ENCODE measurements around the gene FAM210A.
"Not testable (repeated sequence)": the region's sequence is repeated elsewhere in the genome, so short reads cannot be mapped to it uniquely, and the experiment has no call there.

Gene FAM210A

DNA sequence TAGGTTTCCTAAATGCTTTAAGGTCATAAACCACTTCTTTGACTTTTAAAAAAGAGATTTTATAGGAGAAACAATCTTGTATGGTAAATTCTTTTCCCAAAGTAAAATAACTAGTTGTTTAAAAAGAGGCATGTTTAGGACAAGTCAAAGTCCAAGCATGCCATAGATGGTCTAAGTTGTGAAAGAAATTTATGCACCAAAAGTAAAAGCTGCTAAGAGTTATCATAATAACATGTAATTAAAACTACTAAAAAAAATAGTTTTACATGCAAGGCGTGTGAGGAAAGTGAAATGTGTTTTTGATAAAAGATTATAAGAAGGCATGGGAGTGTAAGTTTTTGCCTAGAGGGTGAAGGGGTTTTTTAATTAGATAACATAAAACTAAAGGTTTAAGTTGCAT, 22.5 kb downstream of the FAM210A start:
- DNase-seq (ENCODE audit: low read depth in 2 of 2) = no peak

DNA sequence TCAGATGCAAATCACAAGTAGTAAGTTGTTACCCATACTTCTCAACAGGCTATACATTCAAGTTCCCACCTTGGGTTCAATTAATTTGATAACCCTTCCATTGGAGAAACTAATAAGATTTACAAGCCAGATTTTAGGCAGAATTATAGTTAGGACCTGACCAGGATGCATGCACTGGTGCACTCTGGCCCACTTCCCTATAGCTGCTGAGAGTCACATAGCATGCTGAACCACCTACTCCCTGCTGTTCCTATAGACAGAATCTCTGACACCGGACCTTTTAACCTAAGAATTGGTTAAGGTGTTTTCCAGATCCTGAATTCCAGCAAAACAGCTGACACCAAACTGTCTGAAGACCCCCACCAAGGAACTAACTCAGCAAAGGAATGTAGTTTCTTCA, 26.2 kb downstream of the FAM210A start:
- DNase-seq (ENCODE audit: low read depth in 2 of 2) = no peak

DNA sequence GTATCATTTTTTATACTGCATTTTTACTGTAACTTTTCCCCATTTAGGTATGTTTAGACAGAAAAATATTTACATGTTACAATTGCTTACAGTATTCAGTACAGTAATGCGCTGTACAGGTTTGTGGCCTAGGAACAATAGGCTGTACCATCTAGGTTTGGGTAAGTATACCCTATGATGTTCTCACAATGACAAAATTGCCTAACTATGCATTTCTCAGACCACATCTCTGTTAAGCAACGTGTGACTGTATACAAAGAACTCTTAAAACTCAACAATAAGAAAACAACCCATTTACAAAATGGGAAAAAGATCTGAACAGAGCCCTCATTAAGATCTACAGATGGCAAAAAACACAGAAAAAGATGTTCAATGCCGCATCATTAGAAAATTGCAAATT, 29.4 kb downstream of the FAM210A start:
- DNase-seq (ENCODE audit: low read depth in 2 of 2) = no peak

DNA sequence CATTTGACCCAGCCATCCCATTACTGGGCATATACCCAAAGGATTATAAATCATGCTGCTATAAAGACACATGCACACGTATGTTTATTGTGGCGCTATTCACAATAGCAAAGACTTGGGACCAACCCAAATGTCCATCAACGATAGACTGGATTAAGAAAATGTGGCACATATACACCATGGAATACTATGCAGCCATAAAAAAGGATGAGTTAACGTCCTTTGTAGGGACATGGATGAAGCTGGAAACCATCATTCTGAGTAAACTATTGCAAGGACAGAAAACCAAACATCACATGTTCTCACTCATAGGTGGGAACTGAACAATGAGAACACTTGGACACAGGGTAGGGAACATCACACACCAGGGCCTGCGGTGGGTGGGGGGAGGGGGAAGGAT, 31.0 kb downstream of the FAM210A start:
- not testable (repeated sequence) for DNase-seq (ENCODE audit: low read depth in 2 of 2)

DNA sequence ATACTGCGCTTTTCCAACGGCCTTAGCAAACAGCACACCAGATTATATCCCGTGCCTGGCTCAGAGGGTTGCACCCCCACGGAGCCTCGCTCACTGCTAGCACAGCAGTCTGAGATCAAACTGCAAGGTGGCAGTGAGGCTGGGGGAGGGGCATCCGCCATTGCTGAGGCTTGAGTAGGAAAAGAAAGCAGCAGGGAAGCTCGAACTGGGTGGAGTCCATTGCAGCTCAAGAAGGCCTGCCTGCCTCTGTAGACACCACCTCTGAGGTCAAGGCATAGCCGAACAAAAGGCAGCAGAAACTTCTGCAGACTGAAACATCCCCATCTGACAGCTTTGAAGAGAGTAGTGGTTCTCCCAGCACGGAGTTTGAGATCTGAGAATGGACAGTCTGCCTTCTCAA, 36.3 kb downstream of the FAM210A start:
- DNase-seq (ENCODE audit: low read depth in 2 of 2) = not testable (repeated sequence)

DNA sequence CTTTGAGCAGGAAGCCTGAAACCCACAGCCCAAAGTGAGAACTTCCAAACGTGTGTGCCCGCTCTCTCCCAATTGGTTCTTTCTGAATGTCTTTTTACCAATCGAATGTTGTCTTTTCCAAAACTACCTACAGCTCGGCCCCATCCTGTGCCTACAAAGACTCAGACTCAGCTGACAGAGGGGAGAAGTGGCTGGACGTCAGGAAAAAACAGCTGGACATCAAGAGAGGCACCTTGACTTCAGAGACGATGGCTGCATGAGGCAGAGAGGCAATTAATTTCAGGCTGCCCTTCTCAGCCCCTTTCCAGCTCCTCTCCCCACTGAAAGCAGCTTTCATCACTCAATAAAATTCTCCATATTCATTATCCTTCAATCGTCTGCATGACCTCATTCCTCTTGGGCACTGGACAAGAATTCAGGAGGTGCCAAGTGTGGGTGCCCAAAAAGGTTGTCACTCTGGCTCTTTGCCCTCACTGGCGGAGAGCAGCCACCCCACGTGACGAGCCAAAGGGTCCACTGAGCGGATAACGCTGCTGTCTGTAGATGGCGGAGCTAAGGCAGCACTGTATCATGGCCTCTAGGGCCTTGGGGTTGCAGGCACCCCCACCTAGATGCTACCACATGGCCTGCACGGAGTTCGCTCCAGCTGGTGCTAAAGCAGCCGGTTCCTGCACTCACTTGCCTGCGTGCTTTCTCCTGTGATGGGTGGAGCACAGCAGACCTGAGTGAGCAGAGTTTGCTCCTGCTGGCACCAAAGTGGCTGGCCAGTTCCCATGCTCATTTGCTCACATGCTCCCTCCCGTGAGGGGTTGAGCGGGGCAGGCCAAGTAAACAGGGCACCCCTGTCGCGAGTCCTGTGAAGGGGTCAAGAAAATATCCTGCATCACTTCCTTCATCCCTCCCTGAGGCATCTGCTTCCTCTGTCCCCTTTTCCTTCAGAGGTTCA, 37.9 kb downstream of the FAM210A start:
- DNase-seq (ENCODE audit: low read depth in 2 of 2) = no peak

DNA sequence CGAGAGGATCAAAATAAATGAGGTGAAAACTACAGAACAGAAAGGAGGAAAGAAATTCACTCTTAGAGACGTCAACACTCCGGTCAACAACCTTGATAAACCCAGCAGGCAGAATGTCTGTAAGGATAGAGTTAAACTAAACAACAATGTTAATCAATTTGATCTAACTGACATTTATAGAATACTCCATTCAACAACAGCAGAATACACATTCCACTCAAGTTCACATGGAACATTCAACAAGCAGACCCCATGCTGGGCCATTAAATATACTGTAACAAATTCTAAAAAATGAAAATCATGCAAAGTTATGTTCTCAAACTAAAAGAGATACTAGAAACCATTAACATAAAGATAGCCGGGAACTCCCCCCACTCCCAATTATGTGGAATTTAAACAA, 41.8 kb downstream of the FAM210A start:
- no peak for DNase-seq (ENCODE audit: low read depth in 2 of 2)

DNA sequence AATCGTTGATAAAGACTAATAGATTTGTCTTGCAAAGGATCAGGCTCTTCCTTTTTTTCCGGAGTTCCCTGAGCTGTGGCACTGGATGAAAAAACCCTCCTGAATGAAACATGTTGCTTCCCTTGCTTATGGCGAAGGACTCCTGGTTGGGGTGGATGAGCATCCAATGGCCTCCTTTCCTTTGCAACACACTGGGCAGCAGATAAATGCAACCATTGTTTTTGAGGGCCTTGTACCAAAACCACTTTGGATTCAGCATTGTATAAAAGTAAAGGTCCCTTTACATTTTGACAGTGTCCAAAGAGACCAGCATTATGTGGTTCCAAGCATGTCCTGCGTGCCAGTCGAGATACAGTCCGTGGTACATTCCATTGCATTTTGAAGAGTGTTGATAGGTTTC, 44.7 kb downstream of the FAM210A start:
- DNase-seq (ENCODE audit: low read depth in 2 of 2) = no peak

DNA sequence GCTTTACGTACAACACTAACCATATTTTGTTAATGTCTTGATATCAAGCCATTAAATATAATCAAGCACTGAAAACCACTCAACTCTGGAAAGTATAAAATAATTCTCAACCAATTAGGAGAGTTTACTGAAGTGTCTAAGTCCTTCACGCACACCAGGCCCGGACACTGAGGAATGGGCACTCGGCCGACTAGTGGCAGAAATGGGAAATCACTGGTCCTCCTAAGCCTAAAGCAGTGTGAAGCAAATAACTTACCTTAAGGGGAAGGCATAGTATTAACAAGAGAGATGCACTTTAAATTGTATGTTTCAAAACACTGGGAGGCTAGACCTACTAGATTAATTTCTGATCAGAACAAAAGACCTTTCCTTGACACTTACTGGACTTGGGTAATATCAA, 45.7 kb downstream of the FAM210A start:
- DNase-seq (ENCODE audit: low read depth in 2 of 2) = no peak

DNA sequence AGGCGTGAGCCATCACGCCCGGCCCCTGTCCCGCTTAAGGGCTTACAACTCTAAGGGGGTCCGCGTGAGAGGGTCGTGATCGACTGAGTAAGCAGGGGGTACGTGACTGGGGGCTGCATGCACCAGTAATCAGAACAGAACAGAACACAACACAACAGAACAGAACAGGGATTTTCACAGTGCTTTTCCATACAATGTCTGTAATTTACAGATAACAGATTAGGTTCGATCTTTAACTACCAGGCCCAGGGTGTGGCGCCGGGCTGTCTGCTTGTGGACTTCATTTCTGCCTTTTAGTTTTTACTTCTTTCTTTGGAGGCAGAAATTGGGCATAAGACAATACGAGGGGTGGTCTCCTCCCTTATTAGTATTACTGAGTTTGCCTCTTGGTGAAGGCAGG, 49.0 kb downstream of the FAM210A start:
- not testable (repeated sequence) for DNase-seq (ENCODE audit: low read depth in 2 of 2)

DNA sequence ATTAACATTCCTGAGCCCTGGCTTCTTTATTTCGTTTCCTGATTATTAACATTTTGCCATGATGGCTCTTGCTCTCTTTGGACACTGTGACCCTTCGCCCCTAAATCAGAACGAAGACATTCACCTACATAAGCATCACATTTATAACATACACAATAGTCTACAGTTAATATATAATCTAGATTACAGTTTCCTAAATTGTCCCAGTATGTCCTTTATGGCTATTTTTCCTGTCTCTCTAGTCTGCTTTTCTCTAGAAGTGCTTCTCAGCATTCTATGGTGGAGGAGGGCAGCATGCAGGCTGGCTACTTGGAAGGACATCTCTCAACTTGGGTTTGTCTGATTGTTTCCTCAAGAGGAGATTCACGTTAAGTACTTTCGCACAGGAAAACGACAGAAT, 49.9 kb downstream of the FAM210A start:
- no peak for DNase-seq (ENCODE audit: low read depth in 2 of 2)

DNA sequence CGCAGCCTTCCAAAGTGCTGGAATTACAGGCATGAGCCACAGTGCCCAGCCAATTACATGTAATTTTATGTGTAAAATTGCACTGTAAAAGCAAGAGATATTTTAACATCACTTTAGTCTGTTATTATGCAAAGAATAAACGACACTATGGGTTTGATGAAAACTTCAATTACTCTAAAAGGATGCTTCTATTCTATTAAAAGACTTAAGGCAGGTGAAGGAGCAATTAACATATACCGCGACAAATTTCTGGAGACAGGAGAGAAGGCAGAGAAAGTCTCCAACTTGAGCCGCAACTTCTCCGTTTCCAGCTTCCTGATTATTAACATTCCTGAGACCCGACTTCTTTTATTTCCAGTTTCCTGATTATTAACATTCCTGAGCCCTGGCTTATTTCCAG, 53.7 kb downstream of the FAM210A start:
- no peak for DNase-seq (ENCODE audit: low read depth in 2 of 2)

DNA sequence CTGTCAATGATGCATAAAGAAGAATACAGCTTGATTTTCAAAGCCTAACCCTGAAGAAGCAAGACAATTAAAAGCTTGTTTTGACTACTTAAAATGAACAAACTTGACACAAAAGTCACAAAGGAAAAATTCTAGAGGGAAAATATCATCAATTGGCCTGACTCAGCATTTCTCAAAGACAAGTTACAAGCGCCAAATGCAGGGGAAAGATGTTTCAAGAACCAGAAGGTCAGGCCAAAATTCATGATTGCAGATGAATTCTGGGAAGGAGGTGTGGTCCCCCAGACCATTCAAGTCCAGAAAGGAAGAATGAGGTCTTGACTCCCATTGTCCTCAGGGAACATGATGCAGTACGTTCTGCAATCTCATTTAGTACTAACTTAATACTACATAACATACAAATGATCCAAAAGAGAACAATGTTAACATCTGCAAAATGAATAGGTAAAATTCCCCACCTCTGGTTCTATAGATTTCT, 64.5 kb downstream of the FAM210A start:
- DNase-seq (ENCODE audit: low read depth in 2 of 2) = no peak

DNA sequence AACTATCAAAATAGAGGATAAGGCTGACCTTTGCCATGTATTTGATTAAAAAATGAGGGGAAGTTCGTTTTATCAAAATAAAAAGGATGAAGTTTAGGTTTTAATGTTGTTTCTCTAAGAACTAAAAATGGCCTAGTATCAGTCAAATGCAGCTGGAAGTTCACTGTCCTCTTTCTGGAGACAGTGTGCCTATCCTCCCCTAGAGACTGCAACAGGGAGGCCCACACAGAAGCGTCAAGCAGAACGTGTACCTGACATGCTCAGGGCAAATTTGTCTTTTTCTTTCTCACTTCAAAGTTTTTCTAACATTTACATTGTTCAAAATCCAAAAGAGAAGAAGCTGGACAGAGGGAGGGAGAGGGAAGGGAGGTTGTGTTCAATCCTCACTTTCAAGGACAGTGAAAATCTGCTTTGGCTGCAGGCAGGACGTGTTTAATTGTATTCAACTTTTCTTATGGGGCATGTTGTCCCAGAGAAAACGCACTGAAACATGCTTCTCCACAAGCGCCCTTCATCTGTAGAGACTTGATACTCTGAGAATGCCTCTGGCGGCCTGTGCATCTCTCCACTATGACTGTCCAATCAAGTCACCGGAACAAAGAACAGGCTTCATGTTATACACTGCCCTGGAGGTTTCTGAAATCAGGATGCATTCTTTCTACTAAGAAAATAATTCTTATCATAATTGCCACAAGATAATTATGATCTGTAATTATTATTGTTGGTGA, 65.1 kb downstream of the FAM210A start:
- no peak for DNase-seq (ENCODE audit: low read depth in 2 of 2)

DNA sequence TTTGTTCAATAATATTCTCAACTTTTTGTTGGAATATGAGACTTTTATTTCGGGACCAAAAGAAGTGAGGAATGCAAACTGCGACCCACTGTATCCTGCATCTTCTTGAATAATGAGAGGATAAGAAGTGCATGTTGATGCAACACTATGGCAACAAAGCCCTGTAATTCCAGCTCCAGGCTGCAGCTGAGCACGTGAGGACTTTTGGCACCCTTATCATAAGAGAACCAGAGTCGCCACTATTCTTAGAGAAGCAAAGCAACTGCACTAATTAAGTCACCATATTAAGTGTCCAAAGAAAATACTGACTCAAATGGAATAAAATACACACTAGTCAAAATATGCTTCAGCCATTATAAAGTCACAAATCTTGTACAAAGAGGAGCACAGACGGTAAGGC, 65.8 kb downstream of the FAM210A start:
- DNase-seq (ENCODE audit: low read depth in 2 of 2) = no peak

DNA sequence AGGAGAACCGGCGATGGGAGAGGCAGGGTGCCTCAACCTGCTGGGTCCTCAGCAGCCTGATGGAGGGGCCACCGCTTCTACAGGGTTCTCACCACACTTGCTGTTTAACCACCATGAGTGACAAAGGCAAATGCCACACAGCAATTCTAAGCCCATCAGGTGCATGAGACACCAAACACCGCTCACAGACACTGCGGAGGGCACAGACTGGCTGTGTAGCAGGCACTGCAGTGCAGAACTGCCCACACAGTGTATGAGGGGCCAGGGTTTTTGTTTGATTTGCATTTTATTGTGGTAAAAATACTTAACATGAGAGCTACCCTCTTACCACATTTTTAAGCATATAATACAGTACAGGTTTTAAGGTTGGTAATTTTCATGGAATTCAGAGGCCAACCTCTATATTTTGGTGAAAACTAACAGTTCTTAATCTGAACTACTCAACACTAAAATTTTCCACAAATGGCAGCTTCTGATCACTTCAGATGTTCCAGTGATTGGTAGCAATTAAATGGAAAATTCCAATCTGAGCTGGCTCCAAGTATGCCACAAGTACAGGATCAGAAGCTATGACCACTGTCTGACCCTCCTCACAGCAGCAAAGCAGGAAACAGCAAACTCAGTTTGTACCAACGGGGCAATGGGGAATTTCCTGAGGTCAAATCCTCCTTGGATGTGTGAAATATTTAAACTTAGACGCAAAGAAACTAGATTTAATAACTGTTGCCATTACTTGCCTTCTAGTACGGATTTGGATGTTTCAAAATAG, 67.7 kb downstream of the FAM210A start:
- DNase-seq (ENCODE audit: low read depth in 2 of 2) = no peak

DNA sequence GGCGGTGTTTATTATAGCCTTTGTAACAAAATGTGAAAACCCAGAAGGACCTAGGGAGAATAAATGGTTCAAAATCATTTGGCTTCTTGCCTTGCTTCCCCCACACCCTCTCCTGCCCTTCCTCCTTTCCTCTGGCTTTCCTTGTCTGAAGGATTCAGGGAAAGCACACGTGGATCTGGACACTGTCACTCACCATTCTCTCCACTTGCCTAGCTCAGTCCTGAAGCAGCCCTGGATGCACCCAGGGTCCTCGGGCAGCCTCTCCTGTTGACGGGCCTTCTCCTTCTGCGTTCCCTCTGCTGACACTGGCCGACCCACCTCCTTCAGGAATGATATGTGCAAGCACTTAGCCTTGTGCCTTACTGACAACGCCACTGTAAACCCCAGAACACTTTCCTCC, 68.4 kb downstream of the FAM210A start:
- no peak for DNase-seq (ENCODE audit: low read depth in 2 of 2)

DNA sequence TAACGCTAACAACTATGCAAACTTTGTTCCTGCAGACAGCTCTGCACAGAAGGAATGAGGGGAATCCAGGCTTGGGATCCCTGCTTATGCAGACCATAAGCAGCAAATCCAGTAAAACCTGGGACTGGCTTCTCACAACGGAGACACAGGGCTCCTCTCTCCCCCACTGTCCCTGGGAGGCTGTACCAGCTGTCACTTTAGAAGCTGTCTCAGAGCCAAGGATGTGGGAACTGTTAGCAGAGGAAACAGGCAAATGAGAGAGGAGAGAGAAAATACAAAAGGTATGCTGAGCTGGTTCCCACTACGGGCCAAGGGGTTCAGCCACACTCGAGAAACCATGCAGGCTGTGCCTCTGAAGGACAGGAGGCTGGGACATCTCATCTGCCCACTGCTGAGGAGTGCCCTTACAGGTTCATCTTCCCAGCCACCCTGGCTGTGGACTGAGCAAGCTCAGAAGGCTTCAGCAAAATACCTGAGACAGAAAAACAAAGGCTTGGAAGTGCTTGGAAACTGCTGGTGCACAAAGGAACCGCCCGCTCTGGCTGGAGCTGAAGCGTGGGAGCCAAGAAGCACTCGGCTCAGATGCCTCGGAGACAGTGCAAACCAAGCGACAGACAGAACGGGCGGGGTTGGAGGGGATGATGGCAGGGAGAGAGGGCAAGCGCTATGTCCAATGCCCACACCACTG, 72.5 kb downstream of the FAM210A start:
- DNase-seq (ENCODE audit: low read depth in 2 of 2) = no peak

DNA sequence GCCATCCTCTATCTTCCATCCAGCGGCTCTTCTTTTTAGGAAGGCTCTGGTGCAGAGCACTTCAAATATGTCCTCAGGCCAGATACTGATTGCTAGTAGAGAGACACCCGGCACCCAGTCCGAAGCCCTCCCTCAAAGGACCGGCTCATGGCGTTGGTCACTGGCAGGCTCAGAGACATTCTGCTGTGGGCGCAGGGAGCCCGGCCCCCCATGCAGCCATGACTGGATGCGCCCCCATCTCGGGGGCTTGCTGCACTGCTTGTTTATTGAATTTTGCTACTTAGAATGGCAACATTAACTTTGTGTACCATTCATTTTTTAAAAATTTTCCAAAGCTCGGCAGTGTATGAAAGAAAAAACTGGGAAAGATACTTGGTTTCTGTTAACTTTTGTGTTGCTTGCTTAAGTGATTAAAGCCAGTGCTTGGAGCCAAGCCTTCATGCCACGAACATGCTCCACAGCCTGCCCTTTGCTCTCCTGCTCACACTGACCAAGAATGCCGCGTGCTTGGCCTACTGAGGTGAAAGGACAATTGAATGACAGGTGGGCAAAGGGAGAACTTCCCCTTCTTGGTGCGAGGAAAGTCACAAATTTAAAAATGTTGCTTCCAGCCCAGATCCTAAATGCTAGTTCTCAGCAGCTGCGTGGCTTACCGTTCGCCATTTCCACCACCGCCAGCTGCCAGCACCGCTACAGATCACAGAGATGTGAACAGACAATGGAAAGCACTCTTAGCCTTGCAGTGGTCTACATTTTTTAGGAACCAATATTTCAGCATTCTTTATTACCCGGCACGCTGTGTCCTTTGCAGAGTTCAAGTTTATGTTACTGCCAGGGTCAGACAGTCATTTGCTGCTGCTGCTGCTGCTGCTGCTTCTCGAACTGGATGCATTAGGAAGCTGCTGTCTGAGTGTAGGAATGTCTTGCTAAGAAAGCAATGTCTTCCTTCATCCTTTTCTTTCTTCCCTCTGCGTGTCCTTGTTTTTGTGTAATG, 76.7 kb downstream of the FAM210A start:
- no peak for DNase-seq (ENCODE audit: low read depth in 2 of 2)

DNA sequence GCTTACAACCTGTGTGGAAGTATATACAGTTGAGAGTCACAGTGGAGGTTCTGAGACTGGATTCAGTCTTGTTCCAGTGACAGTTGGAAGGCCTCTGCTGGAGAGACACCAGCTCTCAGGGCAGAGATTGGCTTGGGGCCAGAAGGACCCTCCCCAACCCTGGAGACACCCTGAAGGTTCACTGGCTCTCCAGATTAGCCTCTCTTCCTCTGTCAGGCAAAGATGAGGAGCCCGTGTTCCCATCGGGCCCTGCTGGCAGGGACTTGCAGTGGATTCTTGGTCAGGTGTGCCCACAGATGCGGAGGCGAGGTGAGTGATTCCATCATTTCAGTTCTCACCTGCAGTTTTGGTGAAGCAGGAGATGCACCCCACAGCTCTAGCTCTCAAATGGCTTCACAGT, 78.6 kb downstream of the FAM210A start:
- no peak for DNase-seq (ENCODE audit: low read depth in 2 of 2)
